COLO668 (cell line): ENCODE data around the gene MEGF11.

Experiments
- DNase-seq: peaks from one replicate; lab custom pipeline; 2025; ENCODE audit not compliant: unreplicated experiment; lab: John Stamatoyannopoulos, UW

Gene MEGF11

DNA sequence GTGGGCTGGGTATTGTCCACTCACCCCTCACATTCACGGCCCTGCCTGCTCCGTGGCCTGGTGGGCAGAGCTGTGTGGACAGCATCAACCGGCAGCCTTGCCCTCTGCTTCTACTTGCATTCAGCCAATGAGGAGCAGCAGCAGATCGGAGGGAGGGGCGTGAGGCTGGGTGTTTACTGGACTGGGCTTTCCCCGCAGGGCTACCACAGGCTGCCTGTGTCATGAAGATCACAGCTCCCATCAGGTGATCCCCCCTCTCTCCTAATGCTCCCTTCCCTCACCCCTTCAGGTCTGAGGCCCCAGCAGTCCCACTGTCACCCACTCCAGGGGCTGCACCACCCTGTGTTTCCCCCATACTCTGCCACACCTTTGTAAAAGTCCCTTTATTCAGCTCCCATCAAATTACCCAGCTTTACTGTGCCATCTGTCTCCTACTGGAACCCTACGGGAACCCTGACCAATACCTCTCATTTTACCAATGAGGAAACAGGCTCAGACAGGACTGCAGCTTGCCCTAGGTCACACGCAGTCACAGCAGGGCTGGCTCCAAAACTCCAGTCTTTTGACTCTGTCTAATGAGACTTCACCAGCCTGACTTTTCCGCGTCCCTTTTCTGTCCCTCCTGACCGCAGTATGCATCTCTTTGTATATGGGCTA lies 81.1 kb downstream of the MEGF11 start:
- DNase-seq, result no peak

DNA sequence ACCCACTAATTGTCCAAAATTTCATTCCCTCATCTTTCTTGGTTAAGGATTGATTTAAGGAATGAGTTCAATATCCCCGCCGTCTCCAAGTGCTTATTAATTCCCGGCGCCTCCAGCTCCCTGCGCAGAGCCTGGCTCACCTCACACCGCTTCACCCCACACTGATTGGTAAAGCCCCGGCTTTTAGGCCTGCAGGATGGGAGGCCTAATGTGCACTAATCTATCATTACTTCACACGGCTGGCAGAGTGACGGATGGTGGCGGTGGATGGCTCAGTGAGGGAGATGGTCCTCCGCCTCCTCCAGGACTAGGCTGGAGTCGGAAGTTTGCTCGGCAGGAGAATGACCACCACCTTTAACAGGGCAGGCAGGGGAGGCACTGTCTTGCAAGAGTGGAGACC lies 81.7 kb downstream of the MEGF11 start:
- no peak for DNase-seq

DNA sequence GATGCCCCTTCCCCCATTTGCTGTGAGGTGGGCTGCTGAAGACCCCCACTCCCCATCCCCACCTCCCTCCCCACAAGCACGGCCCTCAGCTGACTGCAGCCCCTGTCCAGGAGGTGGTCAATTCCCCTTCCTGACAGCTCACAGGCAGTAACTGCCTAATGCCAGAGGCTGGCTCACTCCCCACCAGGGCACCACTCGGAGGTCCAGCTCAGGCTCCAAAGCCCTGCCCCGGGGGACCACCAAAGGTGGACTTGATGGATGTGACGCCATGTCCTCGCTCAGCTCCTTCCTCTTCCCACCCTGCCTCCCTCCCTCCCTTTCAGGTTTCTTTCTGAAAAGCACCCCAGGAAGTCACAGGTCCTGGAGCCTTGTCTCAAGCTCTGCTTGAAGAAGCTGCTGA lies 82.8 kb downstream of the MEGF11 start:
- DNase-seq, result no peak

DNA sequence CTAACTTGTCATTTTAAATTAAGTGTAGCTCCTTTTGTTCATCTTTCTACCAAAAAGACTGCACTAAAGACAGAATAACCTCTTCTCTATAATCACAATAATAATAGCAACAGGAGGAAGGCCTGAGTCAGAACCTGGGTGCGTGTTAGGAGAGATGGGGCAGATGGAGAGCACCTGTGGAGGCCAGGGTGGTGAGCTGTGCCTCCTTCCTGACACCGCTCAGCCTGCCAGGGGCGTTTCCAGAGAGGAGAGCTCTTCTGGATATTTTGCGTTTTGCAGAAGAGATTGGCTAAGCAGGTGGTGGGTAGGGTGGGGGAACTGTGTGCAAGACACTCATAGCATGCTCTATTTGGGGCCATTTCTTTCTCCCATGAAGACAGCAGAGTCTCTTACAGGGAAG lies 83.5 kb downstream of the MEGF11 start:
- no peak for DNase-seq

GRCh38 chr15:66169625-66170024 lies 83.9 kb downstream of the MEGF11 start:
- DNase-seq, result no peak

DNA sequence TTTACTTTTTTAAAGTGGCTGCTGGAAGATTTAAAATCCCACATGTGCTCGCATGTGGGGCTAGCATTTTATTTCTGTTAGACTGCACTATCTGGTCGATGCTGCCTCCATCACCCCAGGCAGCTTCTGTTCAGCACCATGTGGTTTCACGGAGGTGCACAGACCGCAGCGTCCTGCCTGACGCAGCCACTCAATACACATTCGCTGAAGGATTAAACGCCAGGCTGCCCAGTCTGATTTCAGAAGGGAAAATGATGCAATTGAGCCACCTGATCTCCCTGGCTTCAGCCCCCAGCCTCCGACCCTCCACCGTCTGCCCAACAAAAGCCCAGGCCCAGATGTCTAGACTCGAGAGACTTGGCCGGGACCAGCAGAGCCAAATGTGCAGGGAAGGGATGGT lies 84.5 kb downstream of the MEGF11 start:
- DNase-seq, result no peak

- no peak for DNase-seq
Measured at GRCh38 chr15:66167854-66168253, 85.7 kb downstream of the MEGF11 start.

DNA sequence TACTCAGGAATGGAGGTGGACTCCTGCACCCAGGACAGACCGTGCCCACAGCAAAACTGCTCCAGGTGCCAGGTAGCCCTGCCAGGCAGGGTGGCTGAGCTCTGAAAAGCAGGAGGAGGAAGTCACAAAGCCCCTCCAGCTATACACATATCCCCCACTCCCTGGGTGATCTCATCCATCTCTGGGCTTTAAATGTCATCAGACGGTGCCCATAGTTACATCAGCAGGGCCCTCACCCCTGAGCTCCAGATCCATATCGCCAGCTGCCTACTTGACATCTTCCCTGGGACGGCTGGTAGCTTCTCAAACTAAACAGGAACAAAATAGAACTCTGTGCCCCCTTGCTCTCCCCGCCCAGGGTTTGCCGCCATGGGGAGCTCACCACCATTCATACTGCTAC lies 87.7 kb downstream of the MEGF11 start:
- DNase-seq, result peak; percentile 52

DNA sequence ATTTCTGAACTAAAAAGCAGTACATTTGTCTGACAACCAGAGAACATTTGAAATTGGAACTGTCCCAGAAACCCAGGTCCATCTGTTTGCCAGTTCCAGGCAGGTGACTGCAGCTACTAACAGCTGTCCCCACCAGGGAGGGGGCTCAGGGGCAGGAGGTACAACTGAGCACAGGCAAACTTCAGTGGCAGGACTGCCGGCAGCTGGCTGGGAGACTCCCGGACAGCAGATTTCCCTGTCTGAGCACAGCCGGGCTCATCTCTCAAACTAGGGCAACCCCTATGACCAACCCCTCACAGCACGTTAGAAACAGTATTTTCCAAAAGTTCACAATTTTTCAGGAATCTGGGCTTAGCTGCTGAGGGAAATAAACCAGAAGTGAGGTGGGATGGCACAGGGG lies 88.8 kb downstream of the MEGF11 start:
- peak; percentile 41 for DNase-seq

DNA sequence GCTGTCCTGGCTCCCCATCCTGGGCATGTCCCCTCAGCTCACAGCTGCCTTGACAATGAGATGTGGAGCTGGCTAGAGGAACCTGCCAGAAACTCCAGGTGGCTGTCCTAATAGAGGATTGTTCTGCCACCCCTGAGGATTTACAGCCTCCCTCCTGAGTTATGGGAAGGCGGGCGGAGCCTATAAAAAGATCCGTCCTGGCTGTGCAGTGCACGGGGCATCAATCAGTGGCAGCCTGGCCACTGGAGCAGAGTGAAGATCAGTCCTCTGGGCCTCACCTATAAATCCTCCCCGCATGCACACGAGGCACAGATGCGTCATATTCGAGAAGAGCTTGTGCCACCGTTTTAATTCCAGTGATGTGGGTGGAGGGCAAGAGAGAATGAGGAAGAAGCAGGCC lies 90.0 kb downstream of the MEGF11 start:
- peak; percentile 83 for DNase-seq

DNA sequence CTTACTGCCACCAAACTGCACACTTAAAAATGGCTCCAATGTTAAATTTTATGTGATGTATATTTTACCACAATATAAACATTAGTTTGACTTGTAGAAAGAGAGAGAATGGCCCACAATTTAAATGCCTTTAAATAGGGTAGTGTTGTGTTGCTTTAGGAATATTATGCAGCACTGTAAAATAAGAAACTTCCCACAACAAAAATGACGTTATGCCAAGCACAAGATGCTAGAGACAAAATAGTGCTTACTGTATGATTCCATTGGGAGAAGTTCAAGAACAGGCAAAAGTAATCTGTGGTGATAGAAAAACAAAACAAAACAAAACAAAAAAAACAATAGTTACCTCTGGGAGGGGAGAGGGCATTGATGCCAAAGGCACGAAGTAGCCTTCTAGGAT lies 91.3 kb downstream of the MEGF11 start:
- DNase-seq, result no peak

DNA sequence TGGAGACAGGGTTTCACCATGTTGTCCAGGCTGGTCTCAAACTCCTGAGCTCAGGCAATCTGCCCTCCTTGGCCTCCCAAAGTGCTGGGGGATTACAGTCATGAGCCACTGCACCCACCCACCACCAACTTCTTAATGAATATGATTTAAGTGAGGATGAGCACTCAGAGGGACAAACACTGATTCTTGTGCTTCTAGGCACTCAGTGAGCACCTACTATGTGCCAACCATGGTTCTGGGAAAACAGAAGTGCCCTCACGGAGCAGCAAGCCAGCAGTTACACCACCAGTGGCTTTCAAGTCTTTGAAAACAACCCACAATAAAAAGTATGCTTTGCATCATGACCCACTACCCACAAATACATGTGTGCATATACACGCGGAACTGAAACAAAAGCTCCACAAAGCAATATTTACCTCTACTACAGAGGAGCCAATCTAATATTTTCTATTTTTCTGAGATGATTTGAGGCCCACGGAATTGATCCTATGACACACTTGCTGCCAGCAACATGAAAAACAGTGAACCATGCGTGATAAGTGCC lies 91.9 kb downstream of the MEGF11 start:
- no peak for DNase-seq

- no peak for DNase-seq
Measured at GRCh38 chr15:66161108-66161507, 92.4 kb downstream of the MEGF11 start.

DNA sequence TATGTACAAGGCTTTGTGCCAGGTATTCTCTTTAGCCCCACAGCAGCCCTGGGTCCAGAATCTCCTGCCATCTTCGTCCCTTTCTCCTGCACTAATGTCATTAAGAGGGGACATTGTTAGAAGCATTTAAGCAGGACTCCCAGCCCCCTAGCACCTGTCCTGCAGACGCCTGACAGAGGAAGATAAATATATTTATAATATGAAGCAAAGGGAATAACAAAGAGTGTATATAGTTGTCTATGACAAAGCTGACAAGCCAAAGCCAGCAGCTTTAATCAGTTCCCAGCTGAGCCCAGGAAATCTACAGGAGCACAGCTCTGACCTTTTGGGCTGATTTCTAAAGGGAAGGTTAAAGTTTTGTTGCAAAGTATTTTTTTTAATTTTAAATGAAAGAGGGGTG lies 96.0 kb downstream of the MEGF11 start:
- no peak for DNase-seq

DNA sequence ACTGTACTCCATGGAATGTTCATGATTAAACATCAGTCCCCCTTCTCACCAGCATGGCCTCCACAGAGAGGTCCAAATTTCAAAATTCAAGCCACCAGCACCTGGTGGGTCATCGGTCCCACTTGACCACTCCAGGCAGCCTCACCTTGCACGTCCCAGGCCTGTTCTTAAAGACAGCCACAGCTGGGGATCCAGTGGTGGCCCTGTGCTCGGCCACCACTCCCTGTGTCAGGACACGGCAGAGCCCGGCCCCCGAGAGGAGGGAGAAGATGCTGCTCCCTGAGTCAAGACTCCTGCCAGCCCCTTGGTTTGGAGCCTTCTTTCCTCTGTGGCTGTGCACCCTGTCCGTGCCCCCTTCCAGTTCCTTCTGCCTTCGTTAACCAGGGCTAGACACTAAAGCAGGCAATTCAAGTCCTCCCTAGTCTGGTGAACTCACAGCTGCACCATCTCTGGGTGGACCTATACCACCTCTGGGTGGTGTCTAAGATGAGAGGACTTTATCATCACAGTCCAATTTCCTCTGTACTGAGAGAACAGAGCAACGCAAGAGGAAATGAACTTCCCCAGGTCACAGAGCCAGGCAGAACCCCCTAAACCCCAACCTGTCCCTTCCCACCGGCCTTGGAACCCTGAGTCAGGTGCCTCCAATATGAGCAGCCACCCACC lies 97.1 kb downstream of the MEGF11 start:
- DNase-seq, result no peak

GRCh38 chr15:66155065-66155464 lies 98.5 kb downstream of the MEGF11 start:
- no peak for DNase-seq

DNA sequence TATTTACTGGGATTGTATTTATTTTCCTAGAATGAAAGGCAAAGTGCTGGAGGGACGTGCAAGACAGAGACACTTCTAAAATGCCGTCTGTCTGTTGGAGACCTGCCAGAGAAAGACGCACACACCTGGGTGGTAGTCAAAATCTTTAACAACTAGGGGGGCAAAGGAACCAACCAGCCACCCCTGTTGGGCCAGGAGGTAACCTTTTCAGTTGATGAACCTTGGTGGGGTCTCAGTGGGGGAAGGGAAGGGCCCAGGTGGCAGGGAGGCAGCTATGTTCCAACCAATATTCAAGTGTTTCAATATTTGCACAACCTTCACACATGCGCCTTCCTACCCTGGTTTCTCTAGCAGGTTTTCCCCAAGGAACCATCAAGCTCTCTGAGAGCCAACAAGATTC lies 99.0 kb downstream of the MEGF11 start:
- peak; percentile 48 for DNase-seq

DNA sequence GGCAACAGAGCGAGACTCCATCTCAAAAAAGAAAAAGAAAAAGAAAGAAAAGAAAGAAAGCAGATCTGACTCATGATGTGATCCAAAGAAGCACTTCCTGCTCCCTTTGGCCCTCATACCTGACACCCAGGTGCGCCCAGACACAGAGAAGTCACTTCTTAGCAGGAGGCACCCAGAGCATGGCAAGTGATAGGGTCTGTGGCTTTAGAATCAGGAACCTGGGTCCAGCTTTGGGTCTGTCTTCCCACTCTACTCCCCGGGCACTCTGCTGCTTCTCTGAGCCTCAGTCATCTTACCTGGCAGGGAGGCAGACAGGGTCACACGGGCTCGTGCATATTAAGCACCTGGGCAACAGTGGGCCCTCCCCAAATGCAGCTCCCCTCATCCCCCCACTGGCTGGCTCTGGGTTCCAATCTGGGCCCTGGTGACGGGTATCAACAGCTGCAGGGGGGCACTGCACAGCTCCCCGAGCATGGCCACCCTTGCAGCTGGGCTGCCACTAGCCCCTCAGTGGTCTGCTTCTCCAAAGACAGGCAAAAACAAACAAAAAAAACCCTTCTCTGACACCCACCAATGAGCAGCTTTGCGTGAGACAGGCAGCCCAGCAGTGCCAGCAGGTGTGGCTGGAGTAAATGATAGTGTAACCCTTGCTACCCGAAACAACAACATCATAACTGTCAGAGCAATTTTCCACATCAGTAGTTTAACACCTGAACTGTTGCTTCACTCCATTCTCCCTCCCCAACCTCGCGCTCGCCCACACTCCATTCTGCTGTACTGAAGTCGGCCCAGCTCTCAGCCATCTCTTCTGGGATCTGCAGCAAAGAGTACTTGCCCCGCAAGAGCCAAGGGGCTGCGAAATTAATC lies 99.8 kb downstream of the MEGF11 start:
- peak; percentile 86 for DNase-seq

DNA sequence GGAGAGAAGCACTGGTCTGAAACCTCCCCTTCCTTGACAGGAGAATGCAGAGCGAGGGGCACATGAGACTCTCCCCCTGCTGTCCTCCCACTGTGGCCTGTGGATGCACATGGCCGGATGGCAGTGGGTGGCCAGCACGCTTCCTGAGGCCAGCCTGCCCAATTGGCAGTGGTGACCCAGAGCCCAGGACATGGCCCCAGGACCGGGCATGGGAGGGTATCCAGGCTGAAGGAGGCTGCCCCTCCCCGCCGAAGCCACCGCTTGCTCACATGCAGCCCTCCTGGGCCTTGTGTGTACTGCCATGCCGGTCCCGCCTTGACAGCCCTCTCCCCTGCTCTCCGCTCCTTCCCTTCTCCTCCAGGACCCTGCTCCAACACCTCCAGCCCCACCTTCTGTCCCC lies 100.9 kb downstream of the MEGF11 start:
- DNase-seq, result peak; percentile 31

DNA sequence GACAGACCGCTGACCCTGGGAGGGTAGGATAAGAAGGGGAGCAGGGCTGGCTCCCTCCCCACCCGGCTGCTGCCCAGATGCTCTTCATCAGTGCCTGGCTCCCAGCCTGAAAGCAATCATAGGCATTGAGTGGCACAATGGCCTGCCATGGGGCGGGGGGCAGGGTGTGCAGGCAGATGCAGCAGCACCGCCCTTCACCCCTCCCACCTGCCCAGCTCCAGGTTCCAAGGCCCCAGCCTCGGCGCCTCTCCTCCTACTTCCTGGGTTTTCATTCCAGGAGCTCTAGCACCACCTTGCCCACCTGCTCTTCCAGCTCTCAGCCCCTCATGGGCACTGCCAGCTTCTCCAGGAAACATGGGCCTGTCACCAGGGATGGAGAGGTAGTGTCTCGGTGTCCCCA lies 101.7 kb downstream of the MEGF11 start:
- peak; percentile 91 for DNase-seq

- DNase-seq, result no peak
Measured at GRCh38 chr15:66149871-66150270, 103.7 kb downstream of the MEGF11 start.

DNA sequence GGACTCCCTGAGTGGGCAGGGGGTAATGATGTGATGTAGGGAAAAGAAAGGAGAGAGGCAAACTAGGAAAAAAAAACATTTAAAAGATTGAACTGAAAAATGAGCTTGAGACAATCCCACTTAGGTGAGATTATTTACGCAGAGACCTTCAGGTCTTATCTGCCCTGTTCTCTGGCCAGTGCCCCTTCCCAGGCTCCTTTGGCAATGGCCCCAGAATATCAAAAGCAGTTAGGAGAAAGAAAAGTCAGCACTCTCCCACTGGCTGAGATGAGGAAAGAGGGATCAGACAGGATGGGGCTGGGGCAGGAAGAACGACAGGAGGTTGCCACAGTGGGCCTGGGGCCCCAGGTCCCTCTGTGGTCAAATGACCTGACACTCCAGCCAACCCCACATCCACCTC lies 105.4 kb downstream of the MEGF11 start:
- DNase-seq, result no peak
